HepG2 (cell line): Measurements from ENCODE around the gene HCK. TPM values are rescaled to one million over a fixed set of nuclear protein-coding genes. Genes with fewer than 3 reads are reported as not detected.

Source experiments
- CC2D1A ChIP-seq: sonication (generic); formaldehyde crosslinking; IDR thresholded peaks from 2 replicates; pipeline ENCODE4 v1.8.1; 2023; ENCODE audit warnings: mild to moderate bottlenecking, missing genetic modification reagents
- GATA4 ChIP-seq: sonication (generic); IDR thresholded peaks from 2 replicates; pipeline ENCODE4 v1.6.1; 2016; ENCODE audit warnings: antibody characterized with exemption, low read depth, borderline replicate concordance
- KDM4B ChIP-seq: sonication (generic); formaldehyde crosslinking; IDR thresholded peaks from 2 replicates; pipeline ENCODE4 v1.4.0; 2020; ENCODE audit warnings: missing genetic modification reagents
- KDM6A ChIP-seq: IDR thresholded peaks from 2 replicates; pipeline ENCODE4 v1.6.1; 2016; ENCODE audit warnings: low read depth
- PCBP2 ChIP-seq: fragments of 200-400 bp; formaldehyde crosslinking; optimal IDR thresholded peaks from 2 replicates; pipeline ENCODE3; 2018; ENCODE audit warnings: low read length, low read depth; ENCODE audit not compliant: poor library complexity, severe bottlenecking
- PITX1 ChIP-seq: sonication (generic); formaldehyde crosslinking; IDR thresholded peaks from 2 replicates; pipeline ENCODE4 v1.5.1; 2020; ENCODE audit warnings: mild to moderate bottlenecking, missing genetic modification reagents
- RBFOX2 ChIP-seq: fragments of 200-400 bp; formaldehyde crosslinking; IDR thresholded peaks from 2 replicates; pipeline ENCODE4 v1.6.1; 2017; ENCODE audit warnings: low read depth, mild to moderate bottlenecking, low read length
- RERE ChIP-seq: IDR thresholded peaks from 2 replicates; pipeline ENCODE4 v1.6.1; 2016; ENCODE audit warnings: low read depth, missing genetic modification reagents, missing compliant biosample characterization
- SP4 ChIP-seq: sonication (generic); formaldehyde crosslinking; IDR thresholded peaks from 2 replicates; pipeline ENCODE4 v1.8.1; 2023; ENCODE audit warnings: mild to moderate bottlenecking, missing genetic modification reagents
- SRSF1 ChIP-seq: fragments of 200-400 bp; formaldehyde crosslinking; optimal IDR thresholded peaks from 2 replicates; pipeline ENCODE3; 2017; ENCODE audit warnings: mild to moderate bottlenecking, low read depth, low read length, moderate library complexity
- TAF15 ChIP-seq: fragments of 200-400 bp; formaldehyde crosslinking; IDR thresholded peaks from one replicate; pipeline ENCODE4 v1.6.1; 2018; ENCODE audit warnings: mild to moderate bottlenecking, low read depth, low read length; ENCODE audit not compliant: poor library complexity, severe bottlenecking
- TIGD3 ChIP-seq: sonication (generic); formaldehyde crosslinking; IDR thresholded peaks from 2 replicates; pipeline ENCODE4 v1.5.1; 2020; ENCODE audit warnings: mild to moderate bottlenecking, missing genetic modification reagents, borderline replicate concordance
- ZFP62 ChIP-seq: sonication (generic); formaldehyde crosslinking; IDR thresholded peaks from 2 replicates; pipeline ENCODE4 v1.4.0; 2020; ENCODE audit warnings: missing genetic modification reagents
- ZNF160 ChIP-seq: sonication (generic); formaldehyde crosslinking; IDR thresholded peaks from 2 replicates; pipeline ENCODE4 v1.8.0; 2022; ENCODE audit warnings: mild to moderate bottlenecking, inconsistent platforms, missing genetic modification reagents
- ZNF207 ChIP-seq: fragments of 450-650 bp; IDR thresholded peaks from 2 replicates; pipeline ENCODE4 v1.6.1; 2016; ENCODE audit warnings: antibody characterized with exemption, borderline replicate concordance
- ZNF367 ChIP-seq: sonication (generic); formaldehyde crosslinking; IDR thresholded peaks from 2 replicates; pipeline ENCODE4 v1.4.0; 2020; ENCODE audit warnings: missing genetic modification reagents, borderline replicate concordance
- ZNF446 ChIP-seq: sonication (generic); formaldehyde crosslinking; IDR thresholded peaks from 2 replicates; pipeline ENCODE4 v1.5.0; 2020; ENCODE audit warnings: mild to moderate bottlenecking, missing genetic modification reagents
- ZNF451 ChIP-seq: sonication (generic); formaldehyde crosslinking; IDR thresholded peaks from 2 replicates; pipeline ENCODE4 v1.5.0; 2020; ENCODE audit warnings: mild to moderate bottlenecking, missing genetic modification reagents
- ZNF513 ChIP-seq: sonication (generic); formaldehyde crosslinking; conservative IDR thresholded peaks from 2 replicates; pipeline ENCODE4 v1.5.0; 2020; ENCODE audit warnings: missing genetic modification reagents
- ZSCAN20 ChIP-seq: sonication (generic); formaldehyde crosslinking; IDR thresholded peaks from 2 replicates; pipeline ENCODE4 v1.4.0; 2020; ENCODE audit warnings: missing genetic modification reagents, mild to moderate bottlenecking, borderline replicate concordance
- ZSCAN21 ChIP-seq: sonication (generic); formaldehyde crosslinking; IDR thresholded peaks from 2 replicates; pipeline ENCODE4 v1.8.0; 2022; ENCODE audit warnings: mild to moderate bottlenecking, missing genetic modification reagents, moderate library complexity, borderline replicate concordance
- polyA plus RNA-seq, 8 experiments: library from polyadenylated mRNA; depleted of rRNA in 3 of 8; stranded (reverse) in 7 of 8; unstranded in 1 of 8; fragments of >200 nt; fragmentation: Illumina TruSeq in 4 of 8; extraction: Trizol in 4 of 8; gene quantifications; 2 replicates each; pipeline versions ENCODE4 v1.2.1 to v1.2.3, GENCODE V29; 2011 to 2016; ENCODE audit warnings: low read depth in 4 of 8, missing spikeins in 1 of 8, mixed read lengths in 1 of 8; ENCODE audit not compliant: insufficient read depth in 1 of 8
- total RNA-seq, 5 experiments: library from RNA; depleted of rRNA; stranded (reverse); fragments of >200 nt; fragmentation: Illumina TruSeq; extraction: Trizol; gene quantifications; 2 replicates each; pipeline ENCODE4 v1.2.3, GENCODE V29; 2016; ENCODE audit warnings: low read depth in 1 of 5

The HCK gene
- total and polyA plus RNA-seq, 2 of the 13 experiments (the other 11 are each of a cell fraction or from before 2014, with no cell fraction given): 0.04 TPM; not detected in 1

GRCh38 chr20:32031007-32031958 lies 20.8 kb upstream of the HCK start (continued):
- no peak for TF ChIP-seq RERE (CRISPR knock-in tag)
- no peak for TF ChIP-seq ZFP62
- no peak for TF ChIP-seq TAF15
- TF ChIP-seq SRSF1: peak; percentile 86
- TF ChIP-seq ZNF160: peak; percentile 77; the same call in 1 of the 2 replicates
- no peak for TF ChIP-seq GATA4
- no peak for TF ChIP-seq PCBP2
- TF ChIP-seq KDM4B: no peak
- TF ChIP-seq TIGD3: no peak
- no peak for TF ChIP-seq ZNF513 (CRISPR knock-in tag)
- TF ChIP-seq ZNF446 (CRISPR knock-in tag): no peak
- TF ChIP-seq PITX1 (CRISPR knock-in tag): peak; percentile 82; the same call in 1 of the 2 replicates
- TF ChIP-seq ZSCAN21 (CRISPR knock-in tag): no peak
- TF ChIP-seq RBFOX2: no peak
- peak; percentile 76; the same call in 1 of the 2 replicates for TF ChIP-seq ZSCAN20
- 0 out of 2 replicates have a peak, but pooled peaks have one; percentile 29 for TF ChIP-seq CC2D1A
- TF ChIP-seq ZNF367 (CRISPR knock-in tag): 0 out of 2 replicates have a peak, but pooled peaks have one; percentile 55
- peak; percentile 70; the same call in 1 of the 2 replicates for TF ChIP-seq ZNF451 (CRISPR knock-in tag)
- TF ChIP-seq ZNF207: no peak
- no peak for TF ChIP-seq KDM6A (CRISPR knock-in tag)
- peak; percentile 65 for TF ChIP-seq SP4 (CRISPR knock-in tag)
